Central memory CD8-positive, alpha-beta T cell (primary cell): ENCODE results near the gene FATE1.

Experiments
- ATAC-seq: fragments of 150-1000 bp; cut with Tn5 transposase; replicated peaks from 2 replicates; pipeline ENCODE4 v1.10.0; 2022; ENCODE audit warnings: mild to moderate bottlenecking, moderate FRiP score, moderate number of reproducible peaks; ENCODE audit not compliant: poor library complexity, severe bottlenecking; ENCODE audit errors: extremely low read depth
- DNase-seq, 2 donors: peaks; one replicate each; pipeline ENCODE4 v3.0.0; 2021; ENCODE audit warnings: low spot score in 2 of 2
- H3K27ac Mint-ChIP-seq: one replicate; pipeline ENCODE4 v1.8.0; 2022; ENCODE audit warnings: low read depth, mild to moderate bottlenecking, moderate library complexity, mixed read lengths
- H3K27me3 Mint-ChIP-seq: one replicate; pipeline ENCODE4 v1.8.0; 2022; ENCODE audit warnings: mixed read lengths
- H3K36me3 Mint-ChIP-seq: one replicate; pipeline ENCODE4 v1.8.0; 2022; ENCODE audit warnings: mild to moderate bottlenecking, moderate library complexity, mixed read lengths; ENCODE audit not compliant: insufficient read depth
- H3K4me1 Mint-ChIP-seq: one replicate; pipeline ENCODE4 v1.8.0; 2022; ENCODE audit warnings: mixed read lengths
- H3K4me3 Mint-ChIP-seq: one replicate; pipeline ENCODE4 v1.8.0; 2022; ENCODE audit warnings: mild to moderate bottlenecking, moderate library complexity, mixed read lengths
- H3K9me3 Mint-ChIP-seq: one replicate; pipeline ENCODE4 v1.8.0; 2022; ENCODE audit warnings: mixed read lengths

The FATE1 gene

GRCh38 chrX:151711787-151712186 is 4.0 kb upstream of the FATE1 start:
- no peak overlapping the region for H3K4me3 Mint-ChIP-seq
- H3K36me3 Mint-ChIP-seq, result no peaks in the 10 kb centered on the region
- DNase-seq (no peak), ATAC-seq (no peak)
- peaks cover 11% of the 10 kb centered on the region for H3K27me3 Mint-ChIP-seq
- no peak overlapping the region for H3K27ac Mint-ChIP-seq
- H3K9me3 Mint-ChIP-seq, result no peaks in the 10 kb centered on the region
- H3K4me1 Mint-ChIP-seq, result no peaks in the 10 kb centered on the region

DNA sequence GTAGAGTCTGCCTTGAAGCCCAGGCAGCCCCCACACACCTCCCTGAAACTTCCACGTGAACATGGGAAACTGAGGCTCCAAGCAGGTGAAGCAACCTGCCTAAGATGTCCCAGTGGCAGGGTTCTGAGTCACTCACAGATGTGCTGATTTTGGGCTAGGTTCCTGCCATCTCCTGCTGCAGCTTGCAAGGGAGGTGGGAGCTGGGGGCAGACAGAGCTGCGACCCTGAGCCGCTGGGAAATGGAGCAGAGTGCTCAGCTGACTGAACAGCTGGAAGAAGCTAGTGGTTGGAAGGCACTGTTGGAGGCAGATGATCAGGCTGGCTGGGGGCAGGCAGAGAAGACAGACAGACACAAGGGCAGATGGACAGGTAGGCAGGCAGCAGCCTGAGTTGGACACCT is 3.6 kb upstream of the FATE1 start:
- Mint-ChIP-seq H3K27ac (no peak overlapping the region), H3K9me3 (no peaks in the 10 kb centered on the region), H3K4me3 (no peak overlapping the region), H3K4me1 (no peaks in the 10 kb centered on the region), H3K27me3 (peaks cover 16% of the 10 kb centered on the region), H3K36me3 (no peaks in the 10 kb centered on the region)
- ATAC-seq (no peak), DNase-seq (no peak)

DNA sequence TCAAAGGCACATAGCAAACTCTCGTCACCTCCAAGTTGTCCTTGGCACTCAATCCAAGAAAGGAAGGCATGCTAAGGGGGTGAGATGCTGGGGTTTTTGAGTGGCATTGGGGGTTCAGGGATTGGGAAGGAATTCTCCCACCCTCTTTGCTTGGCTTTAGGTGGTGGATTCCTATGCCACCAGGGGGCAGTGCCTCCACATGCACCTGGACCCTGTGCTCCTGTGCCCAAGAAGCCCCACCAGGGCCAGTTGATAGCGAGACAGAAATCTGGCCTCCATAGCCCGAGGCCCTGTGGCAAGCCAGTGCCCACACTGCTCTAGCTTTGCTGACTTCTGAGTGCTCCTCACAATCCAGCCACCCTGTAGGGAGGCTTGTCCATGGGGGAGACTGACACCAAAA is 2.0 kb upstream of the FATE1 start:
- Mint-ChIP-seq H3K27ac (no peak overlapping the region), H3K4me1 (no peaks in the 10 kb centered on the region), H3K4me3 (no peak overlapping the region), H3K27me3 (peaks cover 20% of the 10 kb centered on the region), H3K9me3 (no peaks in the 10 kb centered on the region), H3K36me3 (no peaks in the 10 kb centered on the region)
- ATAC-seq (no peak), DNase-seq (no peak)

DNA sequence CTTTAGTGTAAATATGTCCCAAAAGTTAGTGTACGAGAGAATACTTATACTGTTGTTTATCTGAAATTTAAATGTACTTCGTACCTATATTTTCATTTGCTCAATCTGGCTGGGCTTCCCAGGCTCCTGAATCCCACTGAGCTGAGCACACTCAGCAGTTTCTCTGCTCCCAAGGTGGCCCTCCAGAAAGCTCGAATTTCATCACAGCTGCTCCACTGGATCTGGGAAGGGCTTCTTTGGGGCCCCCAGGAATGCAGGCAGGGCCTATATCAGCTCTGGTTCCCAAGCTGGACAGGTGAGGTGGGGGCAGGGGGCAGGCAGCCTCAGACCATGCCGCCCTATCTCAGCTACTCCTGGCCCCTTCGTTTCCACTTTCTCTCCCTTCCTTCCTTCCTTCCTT is 1.5 kb upstream of the FATE1 start:
- H3K36me3 Mint-ChIP-seq, result no peaks in the 10 kb centered on the region
- H3K27ac Mint-ChIP-seq, result no peak overlapping the region
- ATAC-seq, result no peak

GRCh38 chrX:151722241-151722846 is 6.5 kb downstream of the FATE1 start:
- ATAC-seq (no peak), DNase-seq (no peak)
- Mint-ChIP-seq H3K4me1 (no peaks in the 10 kb centered on the region), H3K36me3 (no peaks in the 10 kb centered on the region), H3K27ac (no peak overlapping the region), H3K9me3 (no peaks in the 10 kb centered on the region), H3K4me3 (no peak overlapping the region), H3K27me3 (peaks cover 4% of the 10 kb centered on the region)

More for the DNA sequence above, 1.5 kb upstream of the FATE1 start:
- peaks cover 20% of the 10 kb centered on the region for H3K27me3 Mint-ChIP-seq
- DNase-seq, result no peak
- H3K9me3 Mint-ChIP-seq, result no peaks in the 10 kb centered on the region
- no peaks in the 10 kb centered on the region for H3K4me1 Mint-ChIP-seq
- H3K4me3 Mint-ChIP-seq, result no peak overlapping the region

DNA sequence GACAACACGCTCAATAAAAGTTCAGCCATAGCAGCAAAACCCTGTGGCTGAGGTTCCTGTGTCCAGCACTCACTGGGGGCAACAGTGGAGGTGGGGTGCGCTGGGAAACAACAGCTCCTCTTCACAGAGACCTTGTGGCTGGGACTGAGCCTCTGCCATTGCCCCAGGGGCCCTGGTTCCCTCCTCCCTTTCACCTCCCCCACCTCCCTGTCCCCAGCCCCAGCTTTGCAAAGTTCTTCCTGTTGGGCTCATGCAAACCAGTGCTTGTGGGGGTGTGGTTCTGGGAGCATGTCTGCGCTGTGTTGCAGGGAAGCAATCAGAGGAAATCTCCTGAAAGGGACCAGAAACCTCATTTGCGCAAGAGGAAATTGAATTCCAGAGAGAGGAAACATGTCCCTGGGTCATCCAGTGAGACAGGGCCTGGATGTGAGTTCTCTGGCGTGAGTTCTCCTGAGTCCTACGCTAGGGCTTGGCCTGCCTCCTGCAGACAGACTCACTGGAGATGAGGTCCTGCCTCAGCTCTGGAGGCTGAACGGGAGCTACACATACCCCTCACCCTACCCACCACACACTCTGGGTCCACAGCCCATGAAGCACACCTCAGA is 7.4 kb downstream of the FATE1 start:
- ATAC-seq, result no peak
- no peaks in the 10 kb centered on the region for H3K4me1 Mint-ChIP-seq
- H3K27ac Mint-ChIP-seq, result no peak overlapping the region
- no peak overlapping the region for H3K4me3 Mint-ChIP-seq
- DNase-seq, result no peak
- no peaks in the 10 kb centered on the region for H3K27me3 Mint-ChIP-seq
- no peaks in the 10 kb centered on the region for H3K36me3 Mint-ChIP-seq
- no peaks in the 10 kb centered on the region for H3K9me3 Mint-ChIP-seq

DNA sequence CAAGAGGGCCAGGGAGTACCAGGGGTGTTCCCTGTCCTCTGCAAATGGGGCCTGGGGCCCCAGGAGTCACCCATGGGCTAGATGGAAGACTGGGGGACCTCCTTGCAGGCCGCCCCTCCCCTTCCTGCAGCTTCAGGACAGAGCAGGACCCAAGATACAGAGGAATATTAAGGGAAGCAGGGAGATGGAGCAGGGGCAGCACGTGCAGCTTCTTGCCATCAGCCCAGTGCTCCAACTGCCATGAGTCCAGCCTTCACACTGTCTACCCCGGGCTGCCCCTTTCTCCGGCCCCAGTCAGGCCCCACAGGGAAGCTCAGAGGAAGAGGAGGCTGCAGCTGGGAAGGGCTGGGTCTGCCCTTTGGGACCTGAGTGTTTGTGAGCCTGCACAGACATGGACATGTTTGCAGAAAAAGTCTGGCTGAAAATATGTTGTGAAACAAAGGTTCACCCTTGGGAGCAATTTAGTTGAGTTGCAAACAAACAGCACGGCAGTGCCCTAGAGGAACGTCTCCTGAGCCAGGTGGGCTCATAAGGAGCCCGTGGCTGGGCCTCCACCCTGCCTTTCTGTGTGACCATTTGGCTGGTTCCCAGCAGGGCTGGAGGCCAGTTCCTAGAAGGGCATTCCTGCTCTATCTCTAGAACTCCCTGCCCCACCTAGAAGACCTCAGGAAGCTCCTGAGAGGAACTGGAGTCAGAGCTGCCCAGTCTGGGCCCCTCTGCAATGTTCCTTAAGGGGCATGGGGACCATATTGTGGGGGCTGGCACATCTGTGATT is 8.9 kb downstream of the FATE1 start:
- Mint-ChIP-seq H3K4me1 (no peaks in the 10 kb centered on the region), H3K27me3 (no peaks in the 10 kb centered on the region), H3K9me3 (no peaks in the 10 kb centered on the region), H3K36me3 (no peaks in the 10 kb centered on the region), H3K4me3 (no peak overlapping the region), H3K27ac (no peak overlapping the region)
- DNase-seq (no peak), ATAC-seq (no peak)

GRCh38 chrX:151725338-151725614 is 9.4 kb downstream of the FATE1 start:
- Mint-ChIP-seq H3K4me3 (no peak overlapping the region), H3K27ac (no peak overlapping the region), H3K4me1 (no peaks in the 10 kb centered on the region), H3K9me3 (no peaks in the 10 kb centered on the region), H3K27me3 (no peaks in the 10 kb centered on the region), H3K36me3 (no peaks in the 10 kb centered on the region)
- DNase-seq (no peak), ATAC-seq (no peak)

- Mint-ChIP-seq H3K4me3 (no peak overlapping the region), H3K4me1 (no peaks in the 10 kb centered on the region), H3K27me3 (peaks cover under 1% of the 10 kb centered on the region), H3K9me3 (no peaks in the 10 kb centered on the region), H3K27ac (no peak overlapping the region), H3K36me3 (no peaks in the 10 kb centered on the region)
- DNase-seq, result no peak
- ATAC-seq, result no peak
Observed at GRCh38 chrX:151726751-151727150, 10.9 kb downstream of the FATE1 start.

GRCh38 chrX:151727346-151727745 is 11.5 kb downstream of the FATE1 start:
- Mint-ChIP-seq H3K4me3 (no peak overlapping the region), H3K27me3 (peaks cover 7% of the 10 kb centered on the region), H3K4me1 (no peaks in the 10 kb centered on the region), H3K27ac (no peak overlapping the region), H3K9me3 (no peaks in the 10 kb centered on the region), H3K36me3 (no peaks in the 10 kb centered on the region)
- no peak for DNase-seq
- ATAC-seq, result no peak

DNA sequence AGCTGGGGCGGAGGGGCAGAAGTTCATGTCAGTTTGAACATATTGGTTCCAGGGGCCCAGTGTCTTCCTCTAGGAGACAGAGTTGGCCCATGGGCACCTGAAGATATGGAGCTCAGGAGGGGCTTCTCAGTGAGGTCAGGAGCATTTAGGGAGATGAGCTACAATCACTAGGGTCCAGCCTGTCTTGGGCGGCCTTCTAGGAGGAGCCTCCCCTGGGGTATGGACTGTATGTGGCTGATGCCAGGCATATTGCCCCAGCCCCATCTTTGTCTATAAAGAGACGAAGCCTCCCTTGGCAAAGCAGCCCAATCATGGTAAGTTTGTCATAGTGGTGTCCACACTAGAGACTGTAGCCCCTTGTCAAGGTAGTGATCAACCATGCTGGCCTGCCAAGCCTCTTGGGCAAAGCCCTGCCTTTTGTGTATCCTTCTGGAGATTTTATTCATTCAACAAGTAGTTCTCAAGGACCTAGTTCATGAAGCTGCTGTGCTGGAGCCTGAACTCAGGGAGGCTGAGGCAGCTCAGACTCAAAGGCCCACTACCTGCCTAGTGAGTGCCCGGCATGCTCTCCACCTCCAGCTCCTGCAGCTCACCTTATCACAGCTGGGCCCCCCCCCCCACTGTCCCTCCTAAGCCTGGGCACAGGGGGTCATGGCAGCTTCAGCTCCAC is 13.4 kb downstream of the FATE1 start:
- Mint-ChIP-seq H3K4me3 (no peak overlapping the region), H3K27me3 (peaks cover 16% of the 10 kb centered on the region), H3K9me3 (no peaks in the 10 kb centered on the region), H3K4me1 (no peaks in the 10 kb centered on the region), H3K27ac (no peak overlapping the region), H3K36me3 (no peaks in the 10 kb centered on the region)
- ATAC-seq, result no peak
- no peak for DNase-seq

DNA sequence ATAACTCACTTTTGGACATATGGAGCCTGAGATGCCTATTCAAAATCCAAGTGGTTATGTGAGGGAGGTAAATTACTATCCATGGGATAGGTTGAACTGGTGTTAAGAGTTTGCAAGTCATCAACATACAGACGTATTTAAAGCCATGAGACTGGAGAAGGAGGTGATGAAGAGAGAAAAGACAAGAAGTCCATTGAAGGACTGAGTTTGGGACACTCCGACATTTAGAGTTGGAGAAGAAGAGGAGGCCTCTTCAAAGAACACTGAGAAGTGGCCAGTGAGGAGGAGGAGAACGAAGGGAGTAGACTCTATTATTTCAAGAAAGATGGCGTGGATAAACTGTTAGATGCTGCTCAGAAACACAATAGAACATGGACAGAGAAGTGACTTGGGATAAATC is 18.6 kb downstream of the FATE1 start, which contains the start of gene CNGA2:
CNGA2 (plus strand) TSS at position 301 of the 400 bp plus-strand sequence. CDS start 3,738 bp downstream, outside the sequence.
- H3K4me3 Mint-ChIP-seq, result no peak within 1 kb of the TSS

DNA sequence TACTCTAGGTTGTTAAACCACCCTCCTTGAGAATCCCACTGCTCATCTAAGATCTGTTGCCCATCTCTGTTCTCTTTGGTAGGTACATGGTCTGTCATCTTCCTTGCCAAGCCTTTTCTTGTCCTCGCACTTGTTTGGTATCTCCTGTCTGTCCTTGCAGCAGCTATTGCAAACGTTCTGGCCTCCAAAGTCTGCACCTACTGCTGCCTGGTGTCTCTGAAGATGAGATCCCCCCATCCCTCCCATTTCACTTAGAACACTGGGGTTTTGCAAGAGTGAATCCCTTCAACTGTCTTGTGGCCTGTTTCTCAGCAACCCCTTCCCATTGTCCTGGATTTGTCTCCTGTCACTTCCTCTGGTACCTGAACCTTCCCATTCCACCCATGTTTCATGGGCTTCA is 19.4 kb downstream of the FATE1 start:
- no peak overlapping the region for H3K27ac Mint-ChIP-seq
- H3K36me3 Mint-ChIP-seq, result no peaks in the 10 kb centered on the region
- no peak overlapping the region for H3K4me3 Mint-ChIP-seq
- H3K27me3 Mint-ChIP-seq, result peaks cover 16% of the 10 kb centered on the region
- ATAC-seq (no peak), DNase-seq (no peak)
- no peaks in the 10 kb centered on the region for H3K9me3 Mint-ChIP-seq
- H3K4me1 Mint-ChIP-seq, result no peaks in the 10 kb centered on the region

More for the DNA sequence above, 18.6 kb downstream of the FATE1 start, which contains the start of gene CNGA2:
- no peaks in the 10 kb centered on the region for H3K36me3 Mint-ChIP-seq
- no peaks in the 10 kb centered on the region for H3K4me1 Mint-ChIP-seq
- peaks cover 16% of the 10 kb centered on the region for H3K27me3 Mint-ChIP-seq
- DNase-seq, result no peak
- H3K9me3 Mint-ChIP-seq, result no peaks in the 10 kb centered on the region
- ATAC-seq, result no peak
- H3K27ac Mint-ChIP-seq, result no peak within 1 kb of the TSS
